PC-9 (cell line): ENCODE results near the gene FAM216A. TPM values are rescaled to one million over a fixed set of nuclear protein-coding genes. Genes with fewer than 3 reads are reported as not detected.
"Not testable (repeated sequence)": the region's sequence is repeated elsewhere in the genome, so short reads cannot be mapped to it uniquely, and the experiment has no call there.

Experiments
- BruUV-seq: library from RNA; stranded (reverse); fragments of 400-500 nt; replicated peaks from 2 replicates; lab custom pipeline; 2021; lab: Mats Ljungman, UMichigan
- CTCF ChIA-PET: fragments of 300-600 bp; sonication (Branson Sonifier 250); formaldehyde crosslinking; loops from one replicate; lab custom pipeline; 2022; ENCODE audit warnings: antibody characterized with exemption; lab: Charles Lee
- POLR2A ChIA-PET: fragments of 300-600 bp; sonication (Branson Sonifier 250); formaldehyde crosslinking; loops from one replicate; lab custom pipeline; 2022; ENCODE audit warnings: antibody characterized with exemption; ENCODE audit not compliant: unreplicated experiment; lab: Charles Lee
- DNase-seq, 2 experiments: peaks; one replicate each; pipeline versions ENCODE4 v3.0.0 to v3.0.0-alpha.2; 2015 to 2022; ENCODE audit warnings: mixed read lengths in 1 of 2
- H2AFZ ChIP-seq: fragments of 200-600 bp; sonication (generic); 2 replicates; pipeline ENCODE4 v1.8.1; 2017; ENCODE audit warnings: antibody characterized with exemption
- H3F3A ChIP-seq: fragments of 200-600 bp; sonication (generic); 2 replicates; pipeline ENCODE4 v1.8.1; 2017; ENCODE audit warnings: antibody characterized with exemption, mild to moderate bottlenecking, low read depth; ENCODE audit not compliant: insufficient read depth
- H3K27ac ChIP-seq: fragments of 200-600 bp; sonication (generic); 2 replicates; pipeline ENCODE4 v1.6.1; 2016; ENCODE audit warnings: mixed run types
- H3K27me3 ChIP-seq: fragments of 200-600 bp; sonication (generic); 2 replicates; pipeline ENCODE4 v1.6.1; 2016; ENCODE audit warnings: low read depth, mixed run types; ENCODE audit not compliant: insufficient read depth
- H3K36me3 ChIP-seq: fragments of 200-600 bp; sonication (generic); 2 replicates; pipeline ENCODE4 v1.6.1; 2016; ENCODE audit warnings: low read depth, mixed run types
- H3K4me1 ChIP-seq: fragments of 200-600 bp; sonication (generic); replicated peaks from 2 replicates; pipeline ENCODE4 v1.6.1; 2016; ENCODE audit warnings: mixed run types; ENCODE audit not compliant: insufficient read depth
- H3K4me2 ChIP-seq: fragments of 200-600 bp; sonication (generic); 2 replicates; pipeline ENCODE4 v1.6.1; 2017; ENCODE audit warnings: mixed run types
- H3K4me3 ChIP-seq: fragments of 200-600 bp; sonication (generic); 2 replicates; pipeline ENCODE4 v1.6.1; 2016; ENCODE audit warnings: mixed run types
- H3K79me2 ChIP-seq: fragments of 200-600 bp; sonication (generic); 2 replicates; pipeline ENCODE4 v1.6.1; 2017; ENCODE audit warnings: low read depth, mixed run types
- H3K9me2 ChIP-seq: fragments of 200-600 bp; sonication (generic); 2 replicates; pipeline ENCODE4 v1.8.1; 2017; ENCODE audit warnings: mild to moderate bottlenecking; ENCODE audit not compliant: insufficient read depth
- H3K9me3 ChIP-seq: fragments of 200-600 bp; sonication (generic); 2 replicates; pipeline ENCODE4 v1.8.1; 2016; ENCODE audit warnings: low read depth; ENCODE audit not compliant: insufficient read depth
- H4K20me1 ChIP-seq: fragments of 200-600 bp; sonication (generic); 2 replicates; pipeline ENCODE4 v1.8.1; 2017; ENCODE audit not compliant: insufficient read depth
- CTCF ChIP-seq: fragments of 200-600 bp; sonication (generic); conservative IDR thresholded peaks from 2 replicates; pipeline ENCODE4 v1.6.1; 2017; ENCODE audit warnings: mixed run types, antibody characterized with exemption, mild to moderate bottlenecking, moderate library complexity
- EZH2 ChIP-seq: fragments of 200-600 bp; sonication (generic); IDR thresholded peaks from 2 replicates; pipeline ENCODE4 v1.8.0; 2017; ENCODE audit warnings: antibody characterized with exemption, low read depth
- intact Hi-C: fragments of 100-400 bp; cut with micrococcal nuclease; formaldehyde crosslinking; loops from one replicate; pipeline ENCODE4 v1.10.0; 2022; ENCODE audit not compliant: unreplicated experiment
- total RNA-seq: library from RNA; stranded (reverse); gene quantifications from 2 replicates; pipeline ENCODE4 v1.2.3, GENCODE V29; 2021

Gene FAM216A
- total RNA-seq, 1 experiment from 2014 or later: 8.0 TPM

GRCh38 chr12:110421701-110422100 is 46.9 kb upstream of the FAM216A start:
- ChIA-PET CTCF (no interaction called here), POLR2A (interaction anchor here (0.6 kb wide), 2 partner anchors 34 to 319 kb away, joined by 3 to 28 read pairs; no protein-coding TSS in a partner anchor)
- no TSS peak for BruUV-seq

GRCh38 chr12:110424237-110424636 is 44.4 kb upstream of the FAM216A start:
- Histone ChIP-seq H3F3A (no peaks in the 10 kb centered on the region), H3K4me3 (no peak overlapping the region), H3K27me3 (no peaks in the 10 kb centered on the region), H3K4me2 (no peak overlapping the region), H3K36me3 (no peaks in the 10 kb centered on the region), H4K20me1 (no peaks in the 10 kb centered on the region), H3K79me2 (no peaks in the 10 kb centered on the region), H3K27ac (no peak overlapping the region), H3K9me3 (no peaks in the 10 kb centered on the region), H3K4me1 (no peaks in the 10 kb centered on the region), H2AFZ (no peak overlapping the region), H3K9me2 (no peaks in the 10 kb centered on the region)
- POLR2A ChIA-PET: interaction anchor here (0.6 kb wide), 2 partner anchors 258 to 264 kb away, joined by 3 read pairs; no protein-coding TSS in a partner anchor
- BruUV-seq: no TSS peak
- no peak for DNase-seq
- intact Hi-C loops: no loop called here
- CTCF ChIA-PET: no interaction called here
- no peak for TF ChIP-seq CTCF
- no peak for TF ChIP-seq EZH2

More at GRCh38 chr12:110421701-110422100, 46.9 kb upstream of the FAM216A start:
- no peak overlapping the region for H3K27ac ChIP-seq
- H3K4me1 ChIP-seq: no peaks in the 10 kb centered on the region
- H3K4me2 ChIP-seq: no peak overlapping the region
- no peak overlapping the region for H2AFZ ChIP-seq
- no peak overlapping the region for H3K4me3 ChIP-seq
- no peaks in the 10 kb centered on the region for H3K9me2 ChIP-seq
- H3K79me2 ChIP-seq: no peaks in the 10 kb centered on the region
- peaks cover 4% of the 10 kb centered on the region; the same call in 1 of the 2 replicates for H3F3A ChIP-seq
- no peaks in the 10 kb centered on the region for H3K9me3 ChIP-seq
- no peaks in the 10 kb centered on the region for H4K20me1 ChIP-seq
- no peak for DNase-seq
- intact Hi-C loops: no loop called here
- no peaks in the 10 kb centered on the region for H3K36me3 ChIP-seq
- TF ChIP-seq EZH2: no peak
- no peak for TF ChIP-seq CTCF
- no peaks in the 10 kb centered on the region for H3K27me3 ChIP-seq

- DNase-seq: no peak
- Histone ChIP-seq H3K79me2 (no peaks in the 10 kb centered on the region), H3K27ac (no peak overlapping the region), H3K4me2 (no peak overlapping the region), H2AFZ (no peak overlapping the region), H3K36me3 (no peaks in the 10 kb centered on the region), H4K20me1 (no peaks in the 10 kb centered on the region), H3K9me2 (no peaks in the 10 kb centered on the region), H3K4me1 (no peaks in the 10 kb centered on the region; the same call in 1 of the 2 replicates), H3K27me3 (no peaks in the 10 kb centered on the region), H3F3A (no peaks in the 10 kb centered on the region), H3K9me3 (no peaks in the 10 kb centered on the region), H3K4me3 (no peak overlapping the region)
- no peak for TF ChIP-seq EZH2
- TF ChIP-seq CTCF: no peak
- BruUV-seq: no TSS peak
- POLR2A ChIA-PET: no interaction called here
- intact Hi-C loops: no loop called here
- CTCF ChIA-PET: no interaction called here
Measured at GRCh38 chr12:110426406-110426805, 42.2 kb upstream of the FAM216A start.

- intact Hi-C loops, H3K9me2 ChIP-seq, H3K4me1 ChIP-seq, H3K9me3 ChIP-seq, H4K20me1 ChIP-seq, H3K79me2 ChIP-seq, POLR2A ChIA-PET, H3K4me2 ChIP-seq, H3K27me3 ChIP-seq, H3F3A ChIP-seq, DNase-seq, H3K27ac ChIP-seq, BruUV-seq, H3K36me3 ChIP-seq, H3K4me3 ChIP-seq, H2AFZ ChIP-seq, CTCF ChIA-PET: not testable (repeated sequence)
Measured at GRCh38 chr12:110429676-110430075, 39.0 kb upstream of the FAM216A start.
